Measurements from ENCODE around the gene TTF2. TPM values are rescaled to one million over a fixed set of nuclear protein-coding genes. Genes with fewer than 3 reads are reported as not detected.

TTF2 gene
- total RNA-seq, 1 experiment from 2014 or later, result 38.6 TPM

- CTCF ChIA-PET, result interaction anchor here (1.0 to 9.1 kb wide), 2 partner anchors 32 to 60 kb away, joined by 3 to 201 read pairs; no protein-coding TSS in a partner anchor
- Mint-ChIP-seq H3K27me3 (ENCODE audit: insufficient read depth, unreplicated experiment) (no peaks in the 10 kb centered on the region), H3K27ac (ENCODE audit: low read depth, unreplicated experiment) (no peak overlapping the region), H3K36me3 (ENCODE audit: insufficient read depth, unreplicated experiment) (no peaks in the 10 kb centered on the region), H3K9me3 (ENCODE audit: unreplicated experiment) (no peaks in the 10 kb centered on the region), H3K4me3 (ENCODE audit: unreplicated experiment) (no peak overlapping the region), H3K4me1 (ENCODE audit: insufficient read depth, unreplicated experiment) (peaks cover 11% of the 10 kb centered on the region)
- POLR2A ChIA-PET, result no interaction called here
- intact Hi-C loops (cut with micrococcal nuclease), result no loop called here
- BruUV-seq (replicated peaks), result no TSS peak
- no peak for TF ChIP-seq CTCF (IDR thresholded peaks at IDR 0.05; ENCODE audit: unreplicated experiment)
- DNase-seq (ENCODE audit: unreplicated experiment), result no peak
Observed at GRCh38 chr1:117130526-117130925, 70.4 kb downstream of the TTF2 start.

GRCh38 chr1:117135329-117135728 lies 75.2 kb downstream of the TTF2 start:
- no peaks in the 10 kb centered on the region for H3K4me1 Mint-ChIP-seq (ENCODE audit: insufficient read depth, unreplicated experiment)
- ChIA-PET CTCF (interaction anchor here (0.6 to 2.0 kb wide), 3 partner anchors 13 to 233 kb away, joined by 3 to 6 read pairs (median 4); no protein-coding TSS in a partner anchor), POLR2A (interaction anchor here (0.6 kb wide), 1 partner anchor 127 kb away, joined by 3 read pairs; no protein-coding TSS in a partner anchor)
- H3K27me3 Mint-ChIP-seq (ENCODE audit: insufficient read depth, unreplicated experiment), result no peaks in the 10 kb centered on the region
- no peak overlapping the region for H3K27ac Mint-ChIP-seq (ENCODE audit: low read depth, unreplicated experiment)
- intact Hi-C loops (cut with micrococcal nuclease), result no loop called here
- DNase-seq (ENCODE audit: unreplicated experiment), result no peak
- no peaks in the 10 kb centered on the region for H3K9me3 Mint-ChIP-seq (ENCODE audit: unreplicated experiment)
- H3K36me3 Mint-ChIP-seq (ENCODE audit: insufficient read depth, unreplicated experiment), result no peaks in the 10 kb centered on the region
- TF ChIP-seq CTCF (IDR thresholded peaks at IDR 0.05; ENCODE audit: unreplicated experiment), result no peak
- H3K4me3 Mint-ChIP-seq (ENCODE audit: unreplicated experiment), result no peak overlapping the region
- no TSS peak for BruUV-seq (replicated peaks)

- DNase-seq (ENCODE audit: unreplicated experiment), result no peak
- ChIA-PET POLR2A (interaction anchor here (0.7 to 1.0 kb wide), 2 partner anchors 8 to 273 kb away, joined by 3 to 4 read pairs; no protein-coding TSS in a partner anchor), CTCF (interaction anchor here (0.6 to 2.5 kb wide), 4 partner anchors 8 to 149 kb away, joined by 3 to 20 read pairs (median 6); no protein-coding TSS in a partner anchor)
- no peaks in the 10 kb centered on the region for H3K9me3 Mint-ChIP-seq (ENCODE audit: unreplicated experiment)
- no peak for TF ChIP-seq CTCF (IDR thresholded peaks at IDR 0.05; ENCODE audit: unreplicated experiment)
- H3K27ac Mint-ChIP-seq (ENCODE audit: low read depth, unreplicated experiment), result no peak overlapping the region
- no peaks in the 10 kb centered on the region for H3K4me1 Mint-ChIP-seq (ENCODE audit: insufficient read depth, unreplicated experiment)
- no TSS peak for BruUV-seq (replicated peaks)
- H3K4me3 Mint-ChIP-seq (ENCODE audit: unreplicated experiment), result no peak overlapping the region
- intact Hi-C loops (cut with micrococcal nuclease), result no loop called here
- H3K27me3 Mint-ChIP-seq (ENCODE audit: insufficient read depth, unreplicated experiment), result no peaks in the 10 kb centered on the region
- no peaks in the 10 kb centered on the region for H3K36me3 Mint-ChIP-seq (ENCODE audit: insufficient read depth, unreplicated experiment)
Observed at GRCh38 chr1:117136749-117137148, 76.6 kb downstream of the TTF2 start.

- TF ChIP-seq CTCF (IDR thresholded peaks at IDR 0.05; ENCODE audit: unreplicated experiment), result no peak
- intact Hi-C loops (cut with micrococcal nuclease), result no loop called here
- ChIA-PET POLR2A (interaction anchor here (0.7 to 1.0 kb wide), 2 partner anchors 9 to 272 kb away, joined by 3 to 4 read pairs; no protein-coding TSS in a partner anchor), CTCF (interaction anchor here (1.9 to 2.5 kb wide), 3 partner anchors 9 to 148 kb away, joined by 5 to 20 read pairs (median 6); no protein-coding TSS in a partner anchor)
- Mint-ChIP-seq H3K9me3 (ENCODE audit: unreplicated experiment) (no peaks in the 10 kb centered on the region), H3K27me3 (ENCODE audit: insufficient read depth, unreplicated experiment) (no peaks in the 10 kb centered on the region), H3K27ac (ENCODE audit: low read depth, unreplicated experiment) (no peak overlapping the region), H3K36me3 (ENCODE audit: insufficient read depth, unreplicated experiment) (no peaks in the 10 kb centered on the region), H3K4me3 (ENCODE audit: unreplicated experiment) (no peak overlapping the region), H3K4me1 (ENCODE audit: insufficient read depth, unreplicated experiment) (no peaks in the 10 kb centered on the region)
- no peak for DNase-seq (ENCODE audit: unreplicated experiment)
- no TSS peak for BruUV-seq (replicated peaks)
Observed at GRCh38 chr1:117137281-117137855, 77.2 kb downstream of the TTF2 start.

Data from MCF 10A (cell line).